ENCODE results near the gene CANX. TPM values are rescaled to one million over a fixed set of nuclear protein-coding genes. Genes with fewer than 3 reads are reported as not detected.

Gene CANX
- 1,000 and 1,241 TPM in 2 replicates for polyA plus RNA-seq (2011; rRNA removed)
- 89.4 and 161 TPM in 2 replicates for polyA plus RNA-seq (2012; cell fraction: cytosol; rRNA removed)
- 102 and 118 TPM in 2 replicates for polyA plus RNA-seq (2012; cell fraction: nucleus; rRNA removed)
- 364 to 433 TPM (median 402 TPM) in 3 replicates for polyA plus RNA-seq (2017; fragmentation: RNase III; extraction: RNeasy Plus Mini Kit Qiagen cat#74134 plus additional on column Dnase treatment)
- 1,532 and 1,583 TPM in 2 replicates for polyA minus RNA-seq (2011; rRNA and poly(A)+ RNA removed)

- Histone ChIP-seq H3K4me3 (peak within 1 kb of the TSS; percentile 97), H3K9me3 (no peaks in the 10 kb centered on the region), H3K4me2 (peak within 1 kb of the TSS; percentile 88), H3K27ac (peak within 1 kb of the TSS; percentile 98), H3K4me1 (peaks cover 12% of the 10 kb centered on the region; the same call in 1 of the 3 replicates)
- DNase-seq (ENCODE audit: low read depth in 1 of 2, low spot score in 1 of 2) = peak in 1 of 2 experiments; percentile 44
- ATAC-seq = peak; percentile 24 to 45
- TF ChIP-seq POLR2AphosphoS2 (conservative IDR thresholded peaks at IDR 0.05; ENCODE audit: low read length) (no peak), FOXS1 (CRISPR knock-in tag; IDR thresholded peaks at IDR 0.05) (no peak), PHF8 (IDR thresholded peaks at IDR 0.05; ENCODE audit: borderline replicate concordance, low read depth) (peak; percentile 97), KDM5A (IDR thresholded peaks at IDR 0.05) (0 out of 2 replicates have a peak, but pooled peaks have one; percentile 13), TFCP2L1 (CRISPR knock-in tag; IDR thresholded peaks at IDR 0.05) (0 out of 2 replicates have a peak, but pooled peaks have one; percentile 16), JUN (IDR thresholded peaks at IDR 0.05) (peak; percentile 68 to 92), HOXB5 (CRISPR knock-in tag; IDR thresholded peaks at IDR 0.05) (peak; percentile 20; the same call in 1 of the 2 replicates), RAD21 (conservative IDR thresholded peaks at IDR 0.05 in 1 of 2, IDR thresholded peaks at IDR 0.05 in 1 of 2) (no peak), ZSCAN20 (CRISPR knock-in tag; IDR thresholded peaks at IDR 0.05) (no peak), GATA3 (IDR thresholded peaks at IDR 0.05; ENCODE audit: borderline replicate concordance) (peak; percentile 40; the same call in 1 of the 2 replicates), BCL3 (IDR thresholded peaks at IDR 0.05) (peak; percentile 57; the same call in 1 of the 3 replicates), RFX5 (IDR thresholded peaks at IDR 0.05) (no peak), EHF (CRISPR knock-in tag; IDR thresholded peaks at IDR 0.05) (no peak), USF2 (IDR thresholded peaks at IDR 0.05) (peak; percentile 91), REST (IDR thresholded peaks at IDR 0.05) (no peak), E2F6 (IDR thresholded peaks at IDR 0.05; ENCODE audit: borderline replicate concordance, low read depth) (peak; percentile 86), FOSB (CRISPR knock-in tag; IDR thresholded peaks at IDR 0.05) (peak; percentile 40; the same call in 1 of the 2 replicates), HOXA7 (CRISPR knock-in tag; IDR thresholded peaks at IDR 0.05) (peak; percentile 36; the same call in 1 of the 2 replicates), CTCF (IDR thresholded peaks at IDR 0.05) (no peak), ZFP36 (IDR thresholded peaks at IDR 0.05; ENCODE audit: borderline replicate concordance, partially characterized antibody) (no peak), HES2 (IDR thresholded peaks at IDR 0.05) (no peak), POLR2A (IDR thresholded peaks at IDR 0.05; ENCODE audit: low read length) (peak; percentile 90), HMGXB4 (CRISPR knock-in tag; IDR thresholded peaks at IDR 0.05; ENCODE audit: borderline replicate concordance) (no peak), RARB (CRISPR knock-in tag; IDR thresholded peaks at IDR 0.05) (0 out of 2 replicates have a peak, but pooled peaks have one; percentile 32), MAX (IDR thresholded peaks at IDR 0.05) (peak; percentile 96), BHLHE40 (IDR thresholded peaks at IDR 0.05; ENCODE audit: low read depth, low read length) (peak; percentile 78), MYC (IDR thresholded peaks at IDR 0.05; ENCODE audit: borderline replicate concordance, low read length) (peak; percentile 80; the same call in 1 of the 2 replicates), TP53 (CRISPR knock-in tag; IDR thresholded peaks at IDR 0.05) (peak; percentile 67; the same call in 1 of the 2 replicates)
- CTCF ChIA-PET = no interaction called here
- POLR2A ChIA-PET = no interaction called here
- FAIRE-seq = no peak
- WGBS (ENCODE audit: missing lambda C conversion rate) = under 1% methylated on average over 8 of the region's 58 CpGs
These were observed at the start of gene CANX for GRCh38 chr5:179698935-179699615. Gene CANX, plus strand, starts transcription at chr5:179698967. Its CDS starts 6,715 bp downstream, at chr5:179705682.
